ENCODE measurements around the gene IST1. TPM values are rescaled to one million over a fixed set of nuclear protein-coding genes. Genes with fewer than 3 reads are reported as not detected.

IST1 gene
- total and polyA plus RNA-seq, 10 of the 15 experiments (the other 5 are each of a cell fraction or from before 2014, with no cell fraction given), result 97.3 to 293 (median 138) TPM

DNA sequence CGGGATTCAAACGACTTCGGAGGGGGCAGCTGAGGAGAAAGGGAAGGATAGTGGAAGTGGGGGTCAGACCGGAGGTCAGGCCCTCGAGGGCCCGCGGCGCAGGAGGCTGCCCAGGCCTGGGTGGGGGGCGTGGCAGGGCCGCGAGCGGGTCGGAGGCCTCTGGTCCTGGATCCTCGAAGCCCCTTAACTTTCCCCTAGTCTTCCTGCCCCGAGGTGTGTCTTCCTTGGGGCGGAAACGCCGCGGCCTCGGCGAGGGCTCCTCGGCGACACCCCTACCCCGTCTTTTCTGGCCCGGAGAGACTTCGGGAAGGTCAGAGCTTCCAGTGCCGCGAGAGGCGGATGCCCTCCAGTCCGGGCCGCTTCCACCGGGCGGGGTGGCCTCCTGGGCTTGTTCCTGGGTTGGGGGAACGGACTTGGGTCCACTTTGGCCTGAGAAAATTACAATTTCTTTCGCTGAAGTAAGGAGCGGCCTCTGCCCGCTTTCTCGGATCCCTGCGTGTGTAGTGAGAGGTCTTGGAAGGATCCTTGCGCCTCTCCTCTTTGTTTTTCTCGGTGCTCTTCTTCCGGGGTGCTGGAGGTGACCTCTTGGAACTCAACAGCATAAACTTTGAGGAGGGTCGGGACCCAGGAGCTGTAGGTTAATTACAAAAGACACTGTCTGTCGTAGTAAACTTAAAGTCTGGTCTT, 491 bp downstream of the IST1 start (continued):
- TF ChIP-seq, protein P1, sequence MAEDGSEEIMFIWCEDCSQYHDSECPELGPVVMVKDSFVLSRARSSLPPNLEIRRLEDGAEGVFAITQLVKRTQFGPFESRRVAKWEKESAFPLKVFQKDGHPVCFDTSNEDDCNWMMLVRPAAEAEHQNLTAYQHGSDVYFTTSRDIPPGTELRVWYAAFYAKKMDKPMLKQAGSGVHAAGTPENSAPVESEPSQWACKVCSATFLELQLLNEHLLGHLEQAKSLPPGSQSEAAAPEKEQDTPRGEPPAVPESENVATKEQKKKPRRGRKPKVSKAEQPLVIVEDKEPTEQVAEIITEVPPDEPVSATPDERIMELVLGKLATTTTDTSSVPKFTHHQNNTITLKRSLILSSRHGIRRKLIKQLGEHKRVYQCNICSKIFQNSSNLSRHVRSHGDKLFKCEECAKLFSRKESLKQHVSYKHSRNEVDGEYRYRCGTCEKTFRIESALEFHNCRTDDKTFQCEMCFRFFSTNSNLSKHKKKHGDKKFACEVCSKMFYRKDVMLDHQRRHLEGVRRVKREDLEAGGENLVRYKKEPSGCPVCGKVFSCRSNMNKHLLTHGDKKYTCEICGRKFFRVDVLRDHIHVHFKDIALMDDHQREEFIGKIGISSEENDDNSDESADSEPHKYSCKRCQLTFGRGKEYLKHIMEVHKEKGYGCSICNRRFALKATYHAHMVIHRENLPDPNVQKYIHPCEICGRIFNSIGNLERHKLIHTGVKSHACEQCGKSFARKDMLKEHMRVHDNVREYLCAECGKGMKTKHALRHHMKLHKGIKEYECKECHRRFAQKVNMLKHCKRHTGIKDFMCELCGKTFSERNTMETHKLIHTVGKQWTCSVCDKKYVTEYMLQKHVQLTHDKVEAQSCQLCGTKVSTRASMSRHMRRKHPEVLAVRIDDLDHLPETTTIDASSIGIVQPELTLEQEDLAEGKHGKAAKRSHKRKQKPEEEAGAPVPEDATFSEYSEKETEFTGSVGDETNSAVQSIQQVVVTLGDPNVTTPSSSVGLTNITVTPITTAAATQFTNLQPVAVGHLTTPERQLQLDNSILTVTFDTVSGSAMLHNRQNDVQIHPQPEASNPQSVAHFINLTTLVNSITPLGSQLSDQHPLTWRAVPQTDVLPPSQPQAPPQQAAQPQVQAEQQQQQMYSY (CRISPR knock-in tag; IDR thresholded peaks at IDR 0.05), result no peak
- TF ChIP-seq, protein P2, sequence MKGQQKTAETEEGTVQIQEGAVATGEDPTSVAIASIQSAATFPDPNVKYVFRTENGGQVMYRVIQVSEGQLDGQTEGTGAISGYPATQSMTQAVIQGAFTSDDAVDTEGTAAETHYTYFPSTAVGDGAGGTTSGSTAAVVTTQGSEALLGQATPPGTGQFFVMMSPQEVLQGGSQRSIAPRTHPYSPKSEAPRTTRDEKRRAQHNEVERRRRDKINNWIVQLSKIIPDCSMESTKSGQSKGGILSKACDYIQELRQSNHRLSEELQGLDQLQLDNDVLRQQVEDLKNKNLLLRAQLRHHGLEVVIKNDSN (IDR thresholded peaks at IDR 0.05; ENCODE audit: borderline replicate concordance, extremely low read length, insufficient read depth, low read depth, low read length), result no peak
- TF ChIP-seq TAF1 (IDR thresholded peaks at IDR 0.05; ENCODE audit: borderline replicate concordance, low read depth, low read length) (0 out of 2 replicates have a peak, but pooled peaks have one; percentile 19), POU2F2 (IDR thresholded peaks at IDR 0.05; ENCODE audit: borderline replicate concordance, low read depth, low read length) (no peak)

Data from GM12878 (cell line).